H1 (cell line): ENCODE measurements around the gene CAV3. TPM values are rescaled to one million over a fixed set of nuclear protein-coding genes. Genes with fewer than 3 reads are reported as not detected.

Experiments used
- CTCF ChIA-PET: fragments of 300-600 bp; sonication (Branson Sonifier 250); formaldehyde crosslinking; loops from one replicate; lab custom pipeline; 2021; ENCODE audit not compliant: partially characterized antibody; lab: Charles Lee
- POLR2A ChIA-PET: fragments of 300-600 bp; sonication (Branson Sonifier 250); formaldehyde crosslinking; loops from one replicate; lab custom pipeline; 2021; ENCODE audit warnings: inconsistent platforms; ENCODE audit not compliant: partially characterized antibody; lab: Charles Lee
- DNase-seq, 2 experiments: peaks; one replicate each; pipeline versions ENCODE4 v3.0.0 to v3.0.0-alpha.2; 2010 to 2022; ENCODE audit warnings: low spot score in 2 of 2, low read depth in 1 of 2, mixed read lengths in 1 of 2
- FAIRE-seq: peaks from 2 replicates; lab custom pipeline; 2011; peaks lifted over from hg19 to GRCh38; lab: Jason Lieb, UNC
- H2AFZ ChIP-seq: 2 replicates; pipeline ENCODE4 v1.8.1; 2012; ENCODE audit warnings: low read length, inconsistent platforms
- H2AK5ac ChIP-seq: 2 replicates; pipeline ENCODE4 v1.6.1; 2013; ENCODE audit warnings: low read depth, low read length
- H2BK120ac ChIP-seq: replicated peaks from 2 replicates; pipeline ENCODE3; 2013; ENCODE audit warnings: low read depth, low read length, inconsistent platforms
- H2BK12ac ChIP-seq: 2 replicates; pipeline ENCODE4 v1.6.1; 2013; ENCODE audit warnings: low read depth, low read length
- H2BK15ac ChIP-seq: 2 replicates; pipeline ENCODE4 v1.6.1; 2013; ENCODE audit warnings: low read length
- H2BK20ac ChIP-seq: 2 replicates; pipeline ENCODE4 v1.6.1; 2013; ENCODE audit warnings: low read length
- H2BK5ac ChIP-seq: 2 replicates; pipeline ENCODE4 v1.6.1; 2013; ENCODE audit warnings: low read depth, low read length
- H3K14ac ChIP-seq: 2 replicates; pipeline ENCODE4 v1.6.1; 2013; ENCODE audit warnings: inconsistent platforms; ENCODE audit not compliant: insufficient read length
- H3K18ac ChIP-seq: 2 replicates; pipeline ENCODE4 v1.6.1; 2013; ENCODE audit warnings: low read length; ENCODE audit errors: extremely low read depth
- H3K23ac ChIP-seq: 2 replicates; pipeline ENCODE4 v1.6.1; 2013; ENCODE audit warnings: inconsistent platforms; ENCODE audit not compliant: insufficient read length
- H3K23me2 ChIP-seq: 2 replicates; pipeline ENCODE4 v1.6.1; 2013; ENCODE audit warnings: low read depth, low read length
- H3K27ac ChIP-seq: 2 replicates; pipeline ENCODE4 v1.6.1; 2011; ENCODE audit warnings: low read depth, low read length, inconsistent platforms
- H3K27me3 ChIP-seq, 4 experiments: replicated peaks in 1 of 4; 1 replicate in 1 of 4; 2 replicates in 3 of 4; pipeline versions ENCODE4 v1.6.1 to v1.8.1; 2011 to 2013; ENCODE audit warnings: low read length in 3 of 4, mild to moderate bottlenecking in 3 of 4, inconsistent platforms in 2 of 4, mixed read lengths in 2 of 4, moderate library complexity in 1 of 4; ENCODE audit not compliant: control insufficient read depth in 3 of 4, insufficient read depth in 3 of 4; ENCODE audit errors: extremely low read depth in 1 of 4
- H3K36me3 ChIP-seq, 4 experiments: 2 replicates each; pipeline versions ENCODE4 v1.6.1 to v1.8.1; 2011 to 2013; ENCODE audit warnings: mild to moderate bottlenecking in 4 of 4, low read length in 3 of 4, moderate library complexity in 2 of 4, control low read depth in 1 of 4, inconsistent platforms in 1 of 4; ENCODE audit not compliant: insufficient read depth in 4 of 4, control insufficient read depth in 2 of 4
- H3K4ac ChIP-seq: replicated peaks from 2 replicates; pipeline ENCODE3; 2013; ENCODE audit warnings: low read length, low read depth, mixed read lengths, inconsistent platforms; ENCODE audit not compliant: insufficient read length
- H3K4me1 ChIP-seq, 4 experiments: replicated peaks in 1 of 4; 1 replicate in 1 of 4; 2 replicates in 3 of 4; pipeline versions ENCODE4 v1.6.1 to v1.8.1; 2011 to 2013; ENCODE audit warnings: low read length in 3 of 4, inconsistent platforms in 2 of 4, mixed read lengths in 1 of 4; ENCODE audit not compliant: insufficient read depth in 4 of 4, control insufficient read depth in 3 of 4
- H3K4me2 ChIP-seq, 2 experiments: 2 replicates each; pipeline versions ENCODE4 v1.6.1 to v1.8.1; 2011 to 2013; ENCODE audit warnings: low read depth in 2 of 2, low read length in 2 of 2, control low read depth in 1 of 2, inconsistent platforms in 1 of 2, mild to moderate bottlenecking in 1 of 2; ENCODE audit not compliant: insufficient read depth in 1 of 2
- H3K4me3 ChIP-seq, 4 experiments: fragments of 200-600, 300-600 bp in 1 of 4; sonication (generic), shearing (Covaris generic), sonication (Bioruptor Twin) in 1 of 4; 2 replicates each; pipeline versions ENCODE4 v1.5.1 to v1.8.1; 2011 to 2016; ENCODE audit warnings: low read length in 4 of 4, low read depth in 3 of 4, control low read depth in 2 of 4, inconsistent platforms in 2 of 4, mild to moderate bottlenecking in 2 of 4, mixed read lengths in 1 of 4, moderate library complexity in 1 of 4; ENCODE audit not compliant: insufficient read depth in 2 of 4; ENCODE audit errors: extremely low read depth in 1 of 4
- H3K56ac ChIP-seq: replicated peaks from 2 replicates; pipeline ENCODE3; 2013; ENCODE audit warnings: low read depth, mild to moderate bottlenecking, mixed read lengths, low read length, inconsistent platforms; ENCODE audit not compliant: insufficient read length
- H3K79me1 ChIP-seq: 2 replicates; pipeline ENCODE4 v1.6.1; 2013; ENCODE audit warnings: low read depth, low read length, control low read depth
- H3K79me2 ChIP-seq, 2 experiments: 2 replicates each; pipeline versions ENCODE4 v1.6.1 to v1.8.1; 2012 to 2013; ENCODE audit warnings: low read length in 2 of 2, mild to moderate bottlenecking in 2 of 2, inconsistent platforms in 1 of 2; ENCODE audit not compliant: insufficient read depth in 2 of 2, control insufficient read depth in 1 of 2
- H3K9ac ChIP-seq, 4 experiments: replicated peaks in 1 of 4; 1 replicate in 1 of 4; 2 replicates in 3 of 4; pipeline versions ENCODE4 v1.6.1 to v1.8.1; 2011 to 2013; ENCODE audit warnings: low read depth in 3 of 4, low read length in 3 of 4, control low read depth in 2 of 4, mild to moderate bottlenecking in 2 of 4, moderate library complexity in 2 of 4, inconsistent platforms in 1 of 4; ENCODE audit errors: extremely low read depth in 1 of 4
- H3K9me3 ChIP-seq, 2 experiments: 2 replicates each; pipeline versions ENCODE4 v1.6.1 to v1.8.1; 2012 to 2013; ENCODE audit warnings: mild to moderate bottlenecking in 2 of 2, moderate library complexity in 2 of 2, control low read depth in 1 of 2, inconsistent platforms in 1 of 2, low read depth in 1 of 2, low read length in 1 of 2, mixed read lengths in 1 of 2; ENCODE audit not compliant: insufficient read depth in 2 of 2
- H4K20me1 ChIP-seq, 2 experiments: replicated peaks in 1 of 2; 2 replicates each; pipeline versions ENCODE3 to v1.8.1; 2011 to 2013; ENCODE audit warnings: inconsistent platforms in 2 of 2, low read length in 2 of 2, mild to moderate bottlenecking in 1 of 2; ENCODE audit not compliant: insufficient read depth in 2 of 2, control insufficient read depth in 1 of 2
- H4K5ac ChIP-seq: 2 replicates; pipeline ENCODE4 v1.6.1; 2013; ENCODE audit warnings: low read length, low read depth, mixed read lengths, inconsistent platforms; ENCODE audit not compliant: insufficient read length
- H4K8ac ChIP-seq: 2 replicates; pipeline ENCODE4 v1.8.0; 2013; ENCODE audit warnings: mild to moderate bottlenecking, moderate library complexity, low read length, inconsistent platforms; ENCODE audit not compliant: insufficient read depth; ENCODE audit errors: extremely low read depth
- H4K91ac ChIP-seq: replicated peaks from 2 replicates; pipeline ENCODE3; 2013; ENCODE audit warnings: low read length, mixed read lengths, inconsistent platforms; ENCODE audit not compliant: insufficient read length
- ASH2L ChIP-seq: fragments of 200-600, 300-600 bp; sonication (generic); IDR thresholded peaks from one replicate; pipeline ENCODE4 v1.7.1; 2017; ENCODE audit warnings: low read length
- BCL11A ChIP-seq, 2 experiments: IDR thresholded peaks; one replicate each; pipeline ENCODE4 v1.6.1; 2011; ENCODE audit warnings: low read depth in 2 of 2, low read length in 2 of 2, mild to moderate bottlenecking in 2 of 2
- HDAC2 ChIP-seq, 2 experiments: fragments of 300-600 bp in 1 of 2; sonication (generic) in 1 of 2; IDR thresholded peaks; 2 replicates each; pipeline ENCODE4 v1.6.1; 2011 to 2012; ENCODE audit warnings: low read depth in 2 of 2, low read length in 2 of 2, mild to moderate bottlenecking in 2 of 2, moderate library complexity in 2 of 2, borderline replicate concordance in 1 of 2, inconsistent platforms in 1 of 2
- KDM5A ChIP-seq: fragments of 200-600 bp; IDR thresholded peaks from 2 replicates; pipeline ENCODE4 v1.7.1; 2012; ENCODE audit warnings: mild to moderate bottlenecking, low read length, inconsistent platforms, mixed read lengths
- POU5F1 ChIP-seq: IDR thresholded peaks from 2 replicates; pipeline ENCODE4 v1.6.1; 2011; ENCODE audit warnings: low read depth, mild to moderate bottlenecking, low read length, moderate library complexity
- SIX5 ChIP-seq: IDR thresholded peaks from 2 replicates; pipeline ENCODE4 v1.6.1; 2011; ENCODE audit warnings: mild to moderate bottlenecking, low read depth, low read length
- SP4 ChIP-seq: IDR thresholded peaks from 2 replicates; pipeline ENCODE4 v1.6.1; 2012; ENCODE audit warnings: low read length, inconsistent platforms
- YY1 ChIP-seq: IDR thresholded peaks from 2 replicates; pipeline ENCODE4 v1.6.1; 2011; ENCODE audit warnings: low read depth, mild to moderate bottlenecking, low read length
- WGBS, 2 experiments: shearing (Covaris generic) in 1 of 2; methylation state at CpG; one replicate each; pipeline versions ENCODE4 v1.1.6 to v1.1.7; 2013 to 2015; ENCODE audit warnings: low lambda C conversion rate in 2 of 2, mixed read lengths in 2 of 2, inconsistent platforms in 1 of 2, low coverage in 1 of 2, missing lambda C conversion rate in 1 of 2; ENCODE audit not compliant: insufficient replicate concordance in 2 of 2, insufficient coverage in 1 of 2, insufficient read length in 1 of 2; ENCODE audit errors: extremely low coverage in 1 of 2, missing lambda C conversion rate in 1 of 2; 5-methylcytosine and 5-hydroxymethylcytosine counted together
- polyA plus RNA-seq, 7 experiments: library from polyadenylated mRNA; depleted of rRNA in 3 of 7; stranded (reverse) in 5 of 7; unstranded in 2 of 7; fragments of >200 nt in 5 of 7; fragments of 200-250 nt in 2 of 7; gene quantifications; 1 replicate in 5 of 7; 2 replicates in 1 of 7; 4 replicates in 1 of 7; pipeline versions ENCODE4 v1.2.1 to v1.2.3, GENCODE V29; 2011 to 2013; ENCODE audit warnings: missing spikeins in 2 of 7, mixed read lengths in 2 of 7
- total RNA-seq: library from RNA; stranded (reverse); fragmentation: NEBNext Ultra II Directional; extraction: Animal tissue kit (Norgen Biotek cat#: 25700); gene quantifications from 2 replicates; pipeline ENCODE4 v1.2.1, GENCODE V29; 2021

The CAV3 gene
- total and polyA plus RNA-seq, 2 of the 8 experiments (the other 6 are each of a cell fraction or from before 2014, with no cell fraction given) = not detected

DNA sequence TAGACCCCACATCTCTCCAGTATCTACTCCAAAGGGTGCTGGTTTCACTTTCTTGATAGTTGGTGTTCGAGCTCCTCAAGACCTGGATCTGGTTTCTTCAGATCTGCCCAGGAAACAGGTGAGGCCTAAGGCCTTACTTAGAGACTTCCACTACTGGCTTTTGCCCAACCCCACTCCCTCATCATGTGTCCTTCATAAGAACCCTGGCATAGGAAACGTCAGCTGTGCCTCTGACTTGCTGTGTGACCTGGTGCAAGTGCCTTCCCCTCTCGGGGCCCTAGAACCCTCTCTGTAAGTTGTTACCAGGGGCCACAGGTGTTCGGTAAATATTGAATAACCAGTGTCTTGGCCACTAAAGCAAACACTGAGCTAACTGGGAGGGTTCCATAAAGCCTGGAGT is 31.9 kb downstream of the CAV3 start:
- H3K9ac ChIP-seq = no peak overlapping the region
- no peak overlapping the region for H2BK120ac ChIP-seq
- ChIA-PET POLR2A (interaction anchor here (1.2 kb wide), 1 partner anchor 28 kb away, joined by 3 read pairs; no protein-coding TSS in a partner anchor), CTCF (interaction anchor here (0.8 to 3.1 kb wide), 8 partner anchors 10 to 308 kb away, joined by 3 to 14 read pairs (median 5); no protein-coding TSS in a partner anchor)
- no peak overlapping the region for H2BK5ac ChIP-seq
- no peak overlapping the region for H4K8ac ChIP-seq
- H3K4me3 ChIP-seq = no peak overlapping the region
- H3K23ac ChIP-seq = no peak overlapping the region
- FAIRE-seq (no peak), DNase-seq (peak in 1 of 2 experiments; percentile 27)
- H3K4ac ChIP-seq = no peak overlapping the region
- no peak overlapping the region for H2AK5ac ChIP-seq
- TF ChIP-seq HDAC2 (IDR thresholded peaks at IDR 0.05; ENCODE audit: borderline replicate concordance in 1 of 2, low read depth in 2 of 2, low read length in 2 of 2) (no peak), ASH2L (no peak), KDM5A (no peak), POU5F1 (no peak), YY1 (no peak), BCL11A (IDR thresholded peaks at IDR 0.05; ENCODE audit: low read depth in 2 of 2, low read length in 2 of 2) (no peak), SIX5 (no peak), SP4 (no peak)
- 85% methylated on average over 4 of the region's 4 CpGs; no CpG with 5 or more reads in 1 of the 2 experiments for WGBS, 2 experiments
- peaks cover 24 to 38% (median 37%) of the 10 kb centered on the region in 4 experiments for H3K27me3 ChIP-seq
- no peak overlapping the region for H2BK12ac ChIP-seq
- H4K91ac ChIP-seq = no peak overlapping the region
- H3K18ac ChIP-seq = no peak overlapping the region
- H2AFZ ChIP-seq = no peak overlapping the region
- no peaks in the 10 kb centered on the region for H3K36me3 ChIP-seq
- no peaks in the 10 kb centered on the region for H3K79me2 ChIP-seq
- H3K14ac ChIP-seq = no peak overlapping the region
- peaks cover 2 to 3% of the 10 kb centered on the region in 2 experiments for H4K20me1 ChIP-seq
- no peak overlapping the region for H3K27ac ChIP-seq
- H3K56ac ChIP-seq = no peak overlapping the region
- H3K4me2 ChIP-seq = no peak overlapping the region
- H3K23me2 ChIP-seq = peaks cover 3% of the 10 kb centered on the region; the same call in 1 of the 2 replicates
- no peak overlapping the region for H2BK20ac ChIP-seq
- H3K4me1 ChIP-seq = peaks cover 0 to 17% (median 8%) of the 10 kb centered on the region in 4 experiments; a peak in 6 of 7 replicates
- H4K5ac ChIP-seq = no peak overlapping the region
- no peak overlapping the region for H2BK15ac ChIP-seq
- H3K79me1 ChIP-seq = no peaks in the 10 kb centered on the region
- no peaks in the 10 kb centered on the region for H3K9me3 ChIP-seq
